ENCODE results near the gene RSPH4A. TPM values are rescaled to one million over a fixed set of nuclear protein-coding genes. Genes with fewer than 3 reads are reported as not detected.

Gene RSPH4A
- total and polyA plus RNA-seq, 2 of the 8 experiments (the other 6 are each of a cell fraction or from before 2014, with no cell fraction given), result 0.38 to 0.52 TPM

- Histone ChIP-seq H3K27ac (ENCODE audit: low read depth, low read length) (no peak overlapping the region), H3K79me2 (ENCODE audit: control insufficient read depth in 1 of 2, insufficient read depth in 2 of 2, low read length in 2 of 2) (no peaks in the 10 kb centered on the region)
Measured at GRCh38 chr6:116586738-116587137, 29.5 kb upstream of the RSPH4A start.

More at GRCh38 chr6:116586738-116587137, 29.5 kb upstream of the RSPH4A start:
- no peak overlapping the region for H2BK12ac ChIP-seq (ENCODE audit: low read depth, low read length)
- no peak overlapping the region for H2BK120ac ChIP-seq (replicated peaks; ENCODE audit: low read depth, low read length)
- no peak for TF ChIP-seq PHF8 (conservative IDR thresholded peaks at IDR 0.05; ENCODE audit: low read depth, low read length)
- no peaks in the 10 kb centered on the region for H3K9me3 ChIP-seq (ENCODE audit: insufficient read depth in 2 of 2, low read depth in 1 of 2, low read length in 1 of 2)
- H2BK15ac ChIP-seq (ENCODE audit: low read length), result no peak overlapping the region
- FAIRE-seq (no peak), DNase-seq (ENCODE audit: low read depth in 1 of 2, low spot score in 2 of 2) (no peak)
- H3K18ac ChIP-seq (ENCODE audit: extremely low read depth, low read length), result no peak overlapping the region
- H4K5ac ChIP-seq (ENCODE audit: insufficient read length, low read depth, low read length), result no peak overlapping the region
- ChIA-PET CTCF (ENCODE audit: partially characterized antibody) (no interaction called here), POLR2A (ENCODE audit: partially characterized antibody) (interaction anchor here (1.2 kb wide), 1 partner anchor 29 kb away, joined by 5 read pairs; the partner anchor contains the start of gene RSPH4A)
- H3K27me3 ChIP-seq (replicated peaks in 1 of 4; ENCODE audit: control insufficient read depth in 3 of 4, extremely low read depth in 1 of 4, insufficient read depth in 3 of 4, low read length in 3 of 4), result peaks cover 0 to 1% (median 0%) of the 10 kb centered on the region in 4 experiments; a peak in 1 of 7 replicates
- no peak overlapping the region for H3K14ac ChIP-seq (ENCODE audit: insufficient read length)
- H3K79me1 ChIP-seq (ENCODE audit: low read depth, low read length), result no peaks in the 10 kb centered on the region
- H3K56ac ChIP-seq (replicated peaks; ENCODE audit: insufficient read length, low read depth, low read length), result no peak overlapping the region
- no peak overlapping the region for H2BK20ac ChIP-seq (ENCODE audit: low read length)
- H3K4ac ChIP-seq (replicated peaks; ENCODE audit: insufficient read length, low read depth, low read length), result no peak overlapping the region
- H3K9ac ChIP-seq (replicated peaks in 1 of 4; ENCODE audit: extremely low read depth in 1 of 4, low read depth in 3 of 4, low read length in 3 of 4), result no peak overlapping the region
- peaks cover 3% of the 10 kb centered on the region; the same call in 1 of the 2 replicates for H3K23me2 ChIP-seq (ENCODE audit: low read depth, low read length)
- H4K8ac ChIP-seq (ENCODE audit: extremely low read depth, insufficient read depth, low read length), result no peak overlapping the region
- no peak overlapping the region for H3K4me3 ChIP-seq (ENCODE audit: extremely low read depth in 1 of 4, insufficient read depth in 2 of 4, low read depth in 3 of 4, low read length in 4 of 4)
- H2BK5ac ChIP-seq (ENCODE audit: low read depth, low read length), result no peak overlapping the region
- H4K20me1 ChIP-seq (replicated peaks in 1 of 2; ENCODE audit: control insufficient read depth in 1 of 2, insufficient read depth in 2 of 2, low read length in 2 of 2), result no peaks in the 10 kb centered on the region
- H3K23ac ChIP-seq (ENCODE audit: insufficient read length), result no peak overlapping the region
- no peak overlapping the region for H4K91ac ChIP-seq (replicated peaks; ENCODE audit: insufficient read length, low read length)
- WGBS, 2 experiments (ENCODE audit: extremely low coverage in 1 of 2, insufficient coverage in 1 of 2, insufficient read length in 1 of 2, insufficient replicate concordance in 2 of 2, low coverage in 1 of 2, low lambda C conversion rate in 2 of 2, missing lambda C conversion rate in 1 of 2), result 91% methylated on average over 2 of the region's 2 CpGs; no CpG with 5 or more reads in 1 of the 2 experiments
- peaks cover 0 to 26% (median 4%) of the 10 kb centered on the region in 4 experiments; a peak in 5 of 8 replicates for H3K36me3 ChIP-seq (ENCODE audit: control insufficient read depth in 2 of 4, insufficient read depth in 4 of 4, low read length in 3 of 4)
- H2AFZ ChIP-seq (ENCODE audit: low read length), result no peak overlapping the region
- no peaks in the 10 kb centered on the region for H3K4me1 ChIP-seq (replicated peaks in 1 of 4; ENCODE audit: control insufficient read depth in 3 of 4, insufficient read depth in 4 of 4, low read length in 3 of 4)
- no peak overlapping the region for H2AK5ac ChIP-seq (ENCODE audit: low read depth, low read length)
- no peak overlapping the region for H3K4me2 ChIP-seq (ENCODE audit: insufficient read depth in 1 of 2, low read depth in 2 of 2, low read length in 2 of 2)

All from H1 (cell line).